IPS-20b (cell line): Measurements from ENCODE around the gene UVRAG.

ENCODE experiments used
- H3K27ac ChIP-seq: one replicate; pipeline ENCODE4 v1.5.1; 2013; ENCODE audit warnings: low read length
- H3K27me3 ChIP-seq: 2 replicates; pipeline ENCODE4 v1.6.1; 2013; ENCODE audit warnings: mild to moderate bottlenecking, low read length, inconsistent platforms; ENCODE audit not compliant: insufficient read depth
- H3K36me3 ChIP-seq: 2 replicates; pipeline ENCODE4 v1.6.1; 2013; ENCODE audit warnings: low read depth, mild to moderate bottlenecking, inconsistent platforms, low read length, moderate library complexity; ENCODE audit not compliant: insufficient read depth
- H3K4me1 ChIP-seq: 2 replicates; pipeline ENCODE4 v1.6.1; 2013; ENCODE audit warnings: mild to moderate bottlenecking, control low read depth, inconsistent platforms, low read length, moderate library complexity; ENCODE audit not compliant: insufficient read depth
- H3K4me3 ChIP-seq: 2 replicates; pipeline ENCODE4 v1.5.1; 2013; ENCODE audit warnings: mild to moderate bottlenecking, low read length, inconsistent platforms
- H3K9ac ChIP-seq: 2 replicates; pipeline ENCODE4 v1.6.1; 2013; ENCODE audit warnings: low read depth, mild to moderate bottlenecking, inconsistent platforms, low read length, moderate library complexity
- H3K9me3 ChIP-seq: 2 replicates; pipeline ENCODE4 v1.6.1; 2013; ENCODE audit warnings: mild to moderate bottlenecking, low read depth, low read length, inconsistent platforms; ENCODE audit not compliant: insufficient read depth

Gene UVRAG

GRCh38 chr11:75938543-75938942 is 123.5 kb downstream of the UVRAG start:
- no peaks in the 10 kb centered on the region for H3K27me3 ChIP-seq
- H3K9ac ChIP-seq: no peak overlapping the region
- no peak overlapping the region for H3K27ac ChIP-seq
- no peaks in the 10 kb centered on the region for H3K36me3 ChIP-seq
- no peaks in the 10 kb centered on the region for H3K4me1 ChIP-seq
- no peaks in the 10 kb centered on the region for H3K9me3 ChIP-seq
- H3K4me3 ChIP-seq: no peak overlapping the region

- Histone ChIP-seq H3K4me1 (no peaks in the 10 kb centered on the region), H3K27ac (no peak overlapping the region), H3K9me3 (no peaks in the 10 kb centered on the region), H3K4me3 (no peak overlapping the region), H3K36me3 (no peaks in the 10 kb centered on the region), H3K9ac (no peak overlapping the region), H3K27me3 (no peaks in the 10 kb centered on the region)
Measured at GRCh38 chr11:75939516-75939915, 124.5 kb downstream of the UVRAG start.

GRCh38 chr11:75939992-75940391 is 125.0 kb downstream of the UVRAG start:
- no peaks in the 10 kb centered on the region for H3K27me3 ChIP-seq
- H3K27ac ChIP-seq: no peak overlapping the region
- H3K4me1 ChIP-seq: no peaks in the 10 kb centered on the region
- H3K36me3 ChIP-seq: no peaks in the 10 kb centered on the region
- H3K9me3 ChIP-seq: no peaks in the 10 kb centered on the region
- no peak overlapping the region for H3K4me3 ChIP-seq
- no peak overlapping the region for H3K9ac ChIP-seq

- H3K27ac ChIP-seq: no peak overlapping the region
- H3K4me3 ChIP-seq: no peak overlapping the region
- no peaks in the 10 kb centered on the region for H3K9me3 ChIP-seq
- H3K4me1 ChIP-seq: no peaks in the 10 kb centered on the region; the same call in 1 of the 2 replicates
- H3K36me3 ChIP-seq: no peaks in the 10 kb centered on the region
- H3K27me3 ChIP-seq: no peaks in the 10 kb centered on the region
- H3K9ac ChIP-seq: no peak overlapping the region
Measured at GRCh38 chr11:75940911-75941310, 125.9 kb downstream of the UVRAG start.

GRCh38 chr11:75944515-75944914 is 129.5 kb downstream of the UVRAG start:
- H3K27me3 ChIP-seq: no peaks in the 10 kb centered on the region
- H3K36me3 ChIP-seq: no peaks in the 10 kb centered on the region
- H3K9me3 ChIP-seq: no peaks in the 10 kb centered on the region
- peaks cover 5% of the 10 kb centered on the region for H3K4me1 ChIP-seq
- H3K27ac ChIP-seq: no peak overlapping the region
- H3K9ac ChIP-seq: no peak overlapping the region
- no peak overlapping the region for H3K4me3 ChIP-seq

- no peaks in the 10 kb centered on the region for H3K36me3 ChIP-seq
- H3K27me3 ChIP-seq: no peaks in the 10 kb centered on the region
- no peak overlapping the region for H3K27ac ChIP-seq
- H3K4me1 ChIP-seq: peaks cover 5% of the 10 kb centered on the region
- no peaks in the 10 kb centered on the region for H3K9me3 ChIP-seq
- no peak overlapping the region for H3K9ac ChIP-seq
- H3K4me3 ChIP-seq: no peak overlapping the region
Measured at GRCh38 chr11:75945446-75945845, 130.4 kb downstream of the UVRAG start.

GRCh38 chr11:75945947-75946346 is 130.9 kb downstream of the UVRAG start:
- Histone ChIP-seq H3K9me3 (no peaks in the 10 kb centered on the region), H3K4me3 (no peak overlapping the region), H3K27me3 (no peaks in the 10 kb centered on the region), H3K36me3 (no peaks in the 10 kb centered on the region), H3K9ac (no peak overlapping the region), H3K27ac (no peak overlapping the region), H3K4me1 (peaks cover 5% of the 10 kb centered on the region)

GRCh38 chr11:75946531-75947530 is 131.8 kb downstream of the UVRAG start:
- no peak overlapping the region for H3K4me3 ChIP-seq
- H3K9ac ChIP-seq: no peak overlapping the region
- no peaks in the 10 kb centered on the region for H3K36me3 ChIP-seq
- H3K27ac ChIP-seq: no peak overlapping the region
- H3K4me1 ChIP-seq: peaks cover 5% of the 10 kb centered on the region
- H3K9me3 ChIP-seq: no peaks in the 10 kb centered on the region
- no peaks in the 10 kb centered on the region for H3K27me3 ChIP-seq

- H3K27me3 ChIP-seq: no peaks in the 10 kb centered on the region
- H3K4me1 ChIP-seq: peaks cover 5% of the 10 kb centered on the region
- H3K9ac ChIP-seq: no peak overlapping the region
- H3K27ac ChIP-seq: no peak overlapping the region
- H3K9me3 ChIP-seq: no peaks in the 10 kb centered on the region
- H3K4me3 ChIP-seq: no peak overlapping the region
- no peaks in the 10 kb centered on the region for H3K36me3 ChIP-seq
Measured at GRCh38 chr11:75949023-75949672, 134.1 kb downstream of the UVRAG start.

- Histone ChIP-seq H3K36me3 (no peaks in the 10 kb centered on the region), H3K9me3 (no peaks in the 10 kb centered on the region), H3K27me3 (no peaks in the 10 kb centered on the region), H3K4me1 (peaks cover 5% of the 10 kb centered on the region), H3K4me3 (no peak overlapping the region), H3K9ac (no peak overlapping the region), H3K27ac (no peak overlapping the region)
Measured at GRCh38 chr11:75950141-75950540, 135.1 kb downstream of the UVRAG start.

GRCh38 chr11:75954039-75954438 is 139.0 kb downstream of the UVRAG start:
- H3K27me3 ChIP-seq: no peaks in the 10 kb centered on the region
- H3K27ac ChIP-seq: no peak overlapping the region
- H3K9ac ChIP-seq: no peak overlapping the region
- H3K36me3 ChIP-seq: no peaks in the 10 kb centered on the region
- H3K4me3 ChIP-seq: no peak overlapping the region
- H3K9me3 ChIP-seq: no peaks in the 10 kb centered on the region
- no peaks in the 10 kb centered on the region for H3K4me1 ChIP-seq

- H3K4me1 ChIP-seq: no peaks in the 10 kb centered on the region
- no peaks in the 10 kb centered on the region for H3K9me3 ChIP-seq
- no peaks in the 10 kb centered on the region for H3K36me3 ChIP-seq
- H3K9ac ChIP-seq: no peak overlapping the region
- H3K27ac ChIP-seq: no peak overlapping the region
- no peaks in the 10 kb centered on the region for H3K27me3 ChIP-seq
- H3K4me3 ChIP-seq: no peak overlapping the region
Measured at GRCh38 chr11:75955443-75955842, 140.4 kb downstream of the UVRAG start.
